Epithelial cell of proximal tubule (primary cell): ENCODE data around the gene KRT8. TPM values are rescaled to one million over a fixed set of nuclear protein-coding genes. Genes with fewer than 3 reads are reported as not detected.
A peak's percentile ranks its signal among the peaks of the same experiment; 100 is the strongest.

Source experiments
- DNase-seq: peaks from one replicate; pipeline ENCODE4 v3.0.0-alpha.2; 2011; ENCODE audit warnings: low read depth
- H3K4me3 ChIP-seq: 2 replicates; pipeline ENCODE4 v1.5.1; 2011; ENCODE audit warnings: low read depth, mild to moderate bottlenecking, low read length
- total RNA-seq: library from RNA; depleted of rRNA; stranded (reverse); fragments of >200 nt; gene quantifications from 2 replicates; pipeline ENCODE4 v1.2.3, GENCODE V29; 2015
- TF ChIP-seq, protein P1 (sequence below): conservative IDR thresholded peaks from 2 replicates; pipeline ENCODE4 v1.5.1; 2012; ENCODE audit warnings: low read depth, mild to moderate bottlenecking, low read length

Gene KRT8
- total RNA-seq: 1,207 and 1,417 TPM in 2 replicates

DNA sequence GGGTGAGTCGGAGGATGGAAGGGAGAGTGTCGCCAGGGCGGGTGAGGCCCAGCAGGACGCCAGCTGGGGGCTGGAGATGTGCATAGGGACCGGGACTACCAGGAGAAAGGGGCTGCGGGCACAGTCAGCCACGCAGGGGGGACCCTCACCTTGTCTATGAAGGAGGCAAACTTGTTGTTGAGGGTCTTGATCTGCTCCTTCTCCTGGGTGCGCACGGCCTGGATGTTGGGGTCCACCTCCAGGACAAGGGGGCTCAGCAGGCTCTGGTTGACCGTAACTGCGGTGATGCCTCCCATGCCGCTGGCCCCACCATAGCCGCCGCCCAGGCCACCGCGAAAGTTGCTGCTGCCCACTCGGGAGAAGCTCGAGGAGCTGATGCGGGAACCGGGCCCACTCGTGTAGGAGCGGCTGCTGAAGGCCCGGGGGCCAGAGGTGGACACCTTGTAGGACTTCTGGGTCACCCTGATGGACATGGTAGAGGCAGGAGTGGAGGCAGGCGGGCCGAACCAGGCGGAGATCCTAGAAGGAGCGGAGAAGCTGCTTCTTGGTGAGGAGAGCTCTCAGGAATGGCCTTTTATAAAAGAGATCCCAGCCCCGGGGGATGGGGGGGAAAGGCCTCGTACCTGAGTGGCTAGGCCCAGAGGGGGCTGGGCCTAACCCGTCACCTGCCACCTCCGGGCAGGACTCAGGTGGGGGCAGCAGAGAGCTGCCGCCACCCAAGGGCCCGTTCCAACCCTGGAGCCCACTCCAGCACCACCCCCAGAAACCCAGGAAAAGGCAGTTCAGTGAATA lies at the start of gene KRT8:
Gene KRT8 (minus strand): TSS at position 568 of the 792 bp plus-strand sequence. CDS start 95 bp downstream, at position 473.
- peak within 1 kb of the TSS; percentile 99 for H3K4me3 ChIP-seq
- TF ChIP-seq, protein P1, sequence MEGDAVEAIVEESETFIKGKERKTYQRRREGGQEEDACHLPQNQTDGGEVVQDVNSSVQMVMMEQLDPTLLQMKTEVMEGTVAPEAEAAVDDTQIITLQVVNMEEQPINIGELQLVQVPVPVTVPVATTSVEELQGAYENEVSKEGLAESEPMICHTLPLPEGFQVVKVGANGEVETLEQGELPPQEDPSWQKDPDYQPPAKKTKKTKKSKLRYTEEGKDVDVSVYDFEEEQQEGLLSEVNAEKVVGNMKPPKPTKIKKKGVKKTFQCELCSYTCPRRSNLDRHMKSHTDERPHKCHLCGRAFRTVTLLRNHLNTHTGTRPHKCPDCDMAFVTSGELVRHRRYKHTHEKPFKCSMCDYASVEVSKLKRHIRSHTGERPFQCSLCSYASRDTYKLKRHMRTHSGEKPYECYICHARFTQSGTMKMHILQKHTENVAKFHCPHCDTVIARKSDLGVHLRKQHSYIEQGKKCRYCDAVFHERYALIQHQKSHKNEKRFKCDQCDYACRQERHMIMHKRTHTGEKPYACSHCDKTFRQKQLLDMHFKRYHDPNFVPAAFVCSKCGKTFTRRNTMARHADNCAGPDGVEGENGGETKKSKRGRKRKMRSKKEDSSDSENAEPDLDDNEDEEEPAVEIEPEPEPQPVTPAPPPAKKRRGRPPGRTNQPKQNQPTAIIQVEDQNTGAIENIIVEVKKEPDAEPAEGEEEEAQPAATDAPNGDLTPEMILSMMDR: peak; percentile 78
- peak; percentile 56 for DNase-seq

DNA sequence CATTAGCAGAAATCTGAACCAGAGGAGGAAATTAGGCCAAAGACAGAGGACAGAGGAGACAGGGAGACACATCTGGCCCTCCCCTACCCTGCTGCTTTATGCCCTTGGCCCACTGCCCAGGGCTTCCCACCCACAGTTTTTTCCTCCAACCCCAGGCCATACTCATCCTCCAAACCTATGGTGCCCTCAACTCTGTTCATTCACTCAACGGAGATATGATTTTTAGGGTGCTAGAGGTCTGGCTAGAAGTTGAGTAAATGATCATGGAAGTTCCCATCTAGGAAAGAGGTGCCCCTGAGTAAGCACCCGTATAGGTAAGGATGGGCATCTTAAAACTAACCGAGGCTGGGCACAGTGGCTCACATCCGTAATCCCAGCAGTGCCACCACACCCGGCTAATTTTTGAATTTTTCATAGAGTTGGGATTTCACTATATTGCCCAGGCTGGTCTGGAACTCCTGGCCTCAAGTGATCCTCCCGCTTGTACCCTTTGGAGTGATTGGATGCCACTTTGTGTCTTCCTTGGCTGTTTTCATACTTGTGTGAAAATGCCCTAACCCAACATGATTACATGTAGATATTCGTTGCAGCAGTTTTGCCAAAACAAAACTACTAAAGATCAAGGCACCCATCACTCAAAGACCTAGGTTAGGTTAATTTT lies 48.4 kb upstream of the KRT8 start:
- no peak overlapping the region for H3K4me3 ChIP-seq
- TF ChIP-seq, protein P1: no peak
- DNase-seq: no peak

DNA sequence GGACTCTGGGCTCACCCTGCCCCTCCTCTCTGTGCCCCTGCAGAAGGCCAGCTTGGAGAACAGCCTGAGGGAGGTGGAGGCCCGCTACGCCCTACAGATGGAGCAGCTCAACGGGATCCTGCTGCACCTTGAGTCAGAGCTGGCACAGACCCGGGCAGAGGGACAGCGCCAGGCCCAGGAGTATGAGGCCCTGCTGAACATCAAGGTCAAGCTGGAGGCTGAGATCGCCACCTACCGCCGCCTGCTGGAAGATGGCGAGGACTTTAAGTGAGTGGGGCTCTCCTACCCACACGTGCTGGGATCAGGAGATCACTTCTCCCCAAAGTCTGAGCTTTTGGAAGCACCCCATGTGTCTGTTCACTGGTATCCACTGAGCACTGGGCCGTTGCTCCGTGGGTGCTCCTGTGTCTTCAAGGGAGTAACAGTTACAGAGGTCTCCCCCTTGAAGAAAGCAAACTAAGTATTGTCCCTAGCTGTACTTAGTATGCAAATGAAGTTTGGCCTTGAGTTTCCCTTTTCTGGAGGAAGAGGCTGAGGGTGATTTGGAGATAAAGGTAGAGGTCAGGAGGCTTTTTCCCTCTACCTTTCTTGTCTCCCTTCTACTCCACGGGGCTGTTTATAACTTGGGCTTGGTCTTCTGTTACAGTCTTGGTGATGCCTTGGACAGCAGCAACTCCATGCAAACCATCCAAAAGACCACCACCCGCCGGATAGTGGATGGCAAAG lies 47.4 kb upstream of the KRT8 start:
- no peak for DNase-seq
- TF ChIP-seq, protein P1: peak; percentile 37
- H3K4me3 ChIP-seq: peak overlapping the region; percentile 80

DNA sequence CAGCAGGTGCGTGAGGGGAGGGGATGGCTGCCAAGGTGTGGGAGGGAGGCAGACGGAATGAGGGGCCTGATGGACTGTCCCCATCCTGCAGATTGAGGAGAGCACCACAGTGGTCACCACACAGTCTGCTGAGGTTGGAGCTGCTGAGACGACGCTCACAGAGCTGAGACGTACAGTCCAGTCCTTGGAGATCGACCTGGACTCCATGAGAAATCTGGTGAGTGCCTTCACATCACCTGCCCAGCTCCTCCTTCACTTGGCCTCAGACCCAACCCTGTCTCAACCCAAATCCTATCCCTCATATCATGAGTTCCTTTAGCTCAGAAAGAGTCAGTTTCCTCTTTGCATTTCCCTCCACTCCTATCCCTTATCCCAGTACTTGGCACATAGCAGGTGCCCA lies 46.8 kb upstream of the KRT8 start:
- H3K4me3 ChIP-seq: peak overlapping the region; percentile 80
- TF ChIP-seq, protein P1: no peak
- DNase-seq: no peak

DNA sequence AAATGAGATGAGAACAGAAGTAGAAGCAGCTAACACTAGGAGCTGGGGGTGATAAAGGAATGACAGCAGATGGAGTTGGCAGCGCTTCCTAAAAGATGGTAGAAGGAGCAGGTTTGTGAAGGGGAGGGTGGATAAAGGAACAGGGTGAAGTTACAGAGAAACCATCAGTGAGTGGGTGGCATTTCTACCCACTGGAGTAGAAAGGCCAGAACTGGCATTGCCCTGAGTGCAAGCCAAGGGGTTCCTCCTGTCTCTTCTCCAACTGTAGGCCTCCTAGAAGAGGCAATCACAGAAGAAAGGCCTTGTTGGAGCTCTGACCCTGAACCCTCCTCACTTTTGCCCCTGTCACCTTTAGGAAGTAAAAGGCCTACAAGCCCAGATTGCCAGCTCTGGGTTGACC lies 46.2 kb upstream of the KRT8 start:
- no peak for DNase-seq
- TF ChIP-seq, protein P1: no peak
- H3K4me3 ChIP-seq: peak overlapping the region; percentile 80

DNA sequence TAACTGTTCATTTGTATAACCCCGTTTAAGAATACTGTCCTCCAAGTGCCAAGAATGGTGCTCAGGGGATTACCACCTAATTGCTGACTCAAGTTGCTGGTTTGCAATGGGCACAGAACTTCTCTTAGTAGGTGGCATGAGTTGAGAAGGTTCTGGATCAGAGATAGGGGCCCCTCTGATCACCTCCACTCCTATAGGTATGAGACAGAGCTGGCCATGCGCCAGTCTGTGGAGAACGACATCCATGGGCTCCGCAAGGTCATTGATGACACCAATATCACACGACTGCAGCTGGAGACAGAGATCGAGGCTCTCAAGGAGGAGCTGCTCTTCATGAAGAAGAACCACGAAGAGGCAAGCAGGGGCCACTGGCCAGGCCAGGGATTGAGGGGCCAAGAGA lies 45.7 kb upstream of the KRT8 start:
- peak overlapping the region; percentile 80 for H3K4me3 ChIP-seq
- TF ChIP-seq, protein P1: no peak
- no peak for DNase-seq
